SU-DHL-6 (cell line): ENCODE measurements around the gene NOC2L.

Source experiments
- EZH2phosphoT487 ChIP-seq: fragments of 200-600 bp; sonication (generic), shearing (Covaris generic); conservative IDR thresholded peaks from 2 replicates; pipeline ENCODE4 v1.6.1; 2018; ENCODE audit warnings: mild to moderate bottlenecking, antibody characterized with exemption, low read length, moderate library complexity, mixed read lengths
- TF ChIP-seq, protein P1 (sequence below): fragments of 200-600 bp; sonication (generic); IDR thresholded peaks from one replicate; pipeline ENCODE4 v1.5.1; 2017; ENCODE audit warnings: antibody characterized with exemption, mild to moderate bottlenecking, low read length, moderate library complexity; ENCODE audit not compliant: insufficient read depth, poor library complexity, severe bottlenecking

DNA sequence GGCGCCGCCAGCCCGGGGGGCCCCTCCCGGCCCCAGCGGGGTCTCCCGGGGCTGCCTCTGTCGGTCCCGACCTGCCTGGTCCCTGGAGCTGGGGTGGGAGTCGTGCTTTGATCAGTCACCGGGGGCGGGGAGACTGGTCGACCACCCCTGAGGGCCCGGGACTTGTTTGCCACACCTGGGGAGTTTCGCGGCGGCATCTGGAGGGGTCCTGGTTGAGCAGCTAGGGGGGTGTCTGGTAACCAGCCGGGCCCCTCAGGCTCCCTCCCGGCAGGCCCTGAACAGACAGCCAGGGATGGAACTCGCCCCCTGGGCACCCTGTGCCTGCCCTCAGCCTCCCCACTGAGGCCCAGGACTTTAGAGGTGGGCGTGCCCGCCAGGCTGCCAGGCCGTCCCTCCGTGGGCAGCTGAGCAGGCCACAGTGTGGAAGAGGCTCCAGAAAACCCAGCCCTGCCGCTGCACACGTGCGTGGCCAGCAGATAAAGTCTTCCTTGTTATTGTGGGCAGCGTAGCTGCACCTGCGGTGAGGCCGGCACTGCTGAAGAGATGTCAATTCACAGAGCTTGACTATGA, 48.7 kb downstream of the NOC2L start:
- TF ChIP-seq, protein P1, sequence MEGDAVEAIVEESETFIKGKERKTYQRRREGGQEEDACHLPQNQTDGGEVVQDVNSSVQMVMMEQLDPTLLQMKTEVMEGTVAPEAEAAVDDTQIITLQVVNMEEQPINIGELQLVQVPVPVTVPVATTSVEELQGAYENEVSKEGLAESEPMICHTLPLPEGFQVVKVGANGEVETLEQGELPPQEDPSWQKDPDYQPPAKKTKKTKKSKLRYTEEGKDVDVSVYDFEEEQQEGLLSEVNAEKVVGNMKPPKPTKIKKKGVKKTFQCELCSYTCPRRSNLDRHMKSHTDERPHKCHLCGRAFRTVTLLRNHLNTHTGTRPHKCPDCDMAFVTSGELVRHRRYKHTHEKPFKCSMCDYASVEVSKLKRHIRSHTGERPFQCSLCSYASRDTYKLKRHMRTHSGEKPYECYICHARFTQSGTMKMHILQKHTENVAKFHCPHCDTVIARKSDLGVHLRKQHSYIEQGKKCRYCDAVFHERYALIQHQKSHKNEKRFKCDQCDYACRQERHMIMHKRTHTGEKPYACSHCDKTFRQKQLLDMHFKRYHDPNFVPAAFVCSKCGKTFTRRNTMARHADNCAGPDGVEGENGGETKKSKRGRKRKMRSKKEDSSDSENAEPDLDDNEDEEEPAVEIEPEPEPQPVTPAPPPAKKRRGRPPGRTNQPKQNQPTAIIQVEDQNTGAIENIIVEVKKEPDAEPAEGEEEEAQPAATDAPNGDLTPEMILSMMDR: no peak
- TF ChIP-seq EZH2phosphoT487: no peak
